ENCODE results near the gene WAPL. TPM values are rescaled to one million over a fixed set of nuclear protein-coding genes. Genes with fewer than 3 reads are reported as not detected.

Gene WAPL, protein sequence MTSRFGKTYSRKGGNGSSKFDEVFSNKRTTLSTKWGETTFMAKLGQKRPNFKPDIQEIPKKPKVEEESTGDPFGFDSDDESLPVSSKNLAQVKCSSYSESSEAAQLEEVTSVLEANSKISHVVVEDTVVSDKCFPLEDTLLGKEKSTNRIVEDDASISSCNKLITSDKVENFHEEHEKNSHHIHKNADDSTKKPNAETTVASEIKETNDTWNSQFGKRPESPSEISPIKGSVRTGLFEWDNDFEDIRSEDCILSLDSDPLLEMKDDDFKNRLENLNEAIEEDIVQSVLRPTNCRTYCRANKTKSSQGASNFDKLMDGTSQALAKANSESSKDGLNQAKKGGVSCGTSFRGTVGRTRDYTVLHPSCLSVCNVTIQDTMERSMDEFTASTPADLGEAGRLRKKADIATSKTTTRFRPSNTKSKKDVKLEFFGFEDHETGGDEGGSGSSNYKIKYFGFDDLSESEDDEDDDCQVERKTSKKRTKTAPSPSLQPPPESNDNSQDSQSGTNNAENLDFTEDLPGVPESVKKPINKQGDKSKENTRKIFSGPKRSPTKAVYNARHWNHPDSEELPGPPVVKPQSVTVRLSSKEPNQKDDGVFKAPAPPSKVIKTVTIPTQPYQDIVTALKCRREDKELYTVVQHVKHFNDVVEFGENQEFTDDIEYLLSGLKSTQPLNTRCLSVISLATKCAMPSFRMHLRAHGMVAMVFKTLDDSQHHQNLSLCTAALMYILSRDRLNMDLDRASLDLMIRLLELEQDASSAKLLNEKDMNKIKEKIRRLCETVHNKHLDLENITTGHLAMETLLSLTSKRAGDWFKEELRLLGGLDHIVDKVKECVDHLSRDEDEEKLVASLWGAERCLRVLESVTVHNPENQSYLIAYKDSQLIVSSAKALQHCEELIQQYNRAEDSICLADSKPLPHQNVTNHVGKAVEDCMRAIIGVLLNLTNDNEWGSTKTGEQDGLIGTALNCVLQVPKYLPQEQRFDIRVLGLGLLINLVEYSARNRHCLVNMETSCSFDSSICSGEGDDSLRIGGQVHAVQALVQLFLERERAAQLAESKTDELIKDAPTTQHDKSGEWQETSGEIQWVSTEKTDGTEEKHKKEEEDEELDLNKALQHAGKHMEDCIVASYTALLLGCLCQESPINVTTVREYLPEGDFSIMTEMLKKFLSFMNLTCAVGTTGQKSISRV (N-terminal part only)
- total RNA-seq = 38.5 and 47.9 TPM in 2 replicates

DNA sequence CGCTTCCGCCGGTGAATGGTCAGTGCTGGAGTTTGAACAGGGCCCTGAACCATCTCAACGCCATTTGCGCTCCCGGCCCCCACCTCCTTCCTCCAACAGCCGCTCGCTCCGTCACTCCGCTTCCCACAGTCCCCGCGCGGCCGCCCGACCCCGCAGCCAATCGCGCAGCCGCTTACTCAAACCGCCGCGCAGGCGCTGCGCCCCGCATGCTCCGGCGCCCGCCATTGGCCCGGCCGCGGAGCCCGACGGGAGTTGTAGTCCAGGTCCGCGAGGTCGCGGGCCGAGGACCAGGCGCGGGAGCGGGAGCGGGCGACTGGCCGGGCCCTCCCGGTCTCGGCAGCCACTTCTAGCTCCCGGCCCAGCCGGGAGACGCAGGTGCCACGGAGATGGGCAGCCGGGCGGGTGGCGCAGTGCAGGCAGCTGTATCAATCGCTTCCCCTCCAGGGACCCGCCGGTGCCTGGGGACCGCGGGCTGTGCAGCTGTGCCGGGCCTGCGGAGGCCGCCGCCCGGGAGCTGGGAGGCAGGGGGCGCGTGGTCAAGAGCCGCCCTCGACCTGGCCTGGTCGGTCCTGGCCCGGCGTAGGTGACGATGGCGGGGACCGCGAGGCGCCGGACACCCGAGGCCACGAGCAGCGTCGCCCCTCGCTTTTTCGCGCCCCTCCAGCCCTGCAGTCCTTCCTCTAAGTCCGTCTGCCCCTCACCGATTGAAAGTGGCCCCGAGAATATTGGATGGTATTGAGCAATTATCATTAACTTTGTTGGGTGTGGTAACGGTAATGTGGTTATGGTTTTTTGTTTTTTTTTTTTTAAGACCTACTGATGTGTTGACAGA, at the start of gene WAPL:
Gene WAPL (minus strand): TSS at position 115 of the 832 bp plus-strand sequence. CDS start 3,723 bp downstream, outside the sequence.

Small RNAs within 50 kb of the gene (small RNA-seq; reads per million reads assigned to genes)
- gene RNU6-780P = not detected

Other genes with a start within 250 kb of the WAPL start
- under 0.01 and 0.11 TPM in 2 replicates for gene GRID1, start 155.0 kb downstream of the WAPL start, total RNA-seq
- gene OPN4, start 132.8 kb upstream of the WAPL start, total RNA-seq = not detected in 2 replicates
- gene LDB3, start 146.7 kb upstream of the WAPL start, total RNA-seq = 0.11 and 2.0 TPM in 2 replicates
- 42.4 and 52.5 TPM in 2 replicates for gene BMPR1A, start 234.8 kb upstream of the WAPL start, total RNA-seq

Data from placental epithelial cell (primary cell).